Measurements from ENCODE around the gene CCNA1.

The CCNA1 gene

GRCh38 chr13:36420437-36420891 is 11.8 kb upstream of the CCNA1 start:
- no peak overlapping the region for H3K4me3 ChIP-seq (ENCODE audit: insufficient read depth, low read length, poor library complexity, severe bottlenecking)
- H2AFZ ChIP-seq (ENCODE audit: low read depth, low read length, severe bottlenecking): no peak overlapping the region
- no peak overlapping the region for H3K4me2 ChIP-seq (ENCODE audit: low read depth, low read length, poor library complexity, severe bottlenecking)
- H3K9me2 ChIP-seq (replicated peaks; ENCODE audit: insufficient read depth, low read length): no peaks in the 10 kb centered on the region
- no peaks in the 10 kb centered on the region for H3K9me3 ChIP-seq (ENCODE audit: insufficient read depth, low read length)
- no peak overlapping the region for H3K27ac ChIP-seq (ENCODE audit: low read depth, low read length)
- H4K20me1 ChIP-seq (ENCODE audit: low read depth, low read length): no peaks in the 10 kb centered on the region
- H3K36me3 ChIP-seq (ENCODE audit: low read length): no peaks in the 10 kb centered on the region
- TF ChIP-seq EZH2phosphoT487 (conservative IDR thresholded peaks at IDR 0.05; ENCODE audit: low read length) (no peak), CTCF (IDR thresholded peaks at IDR 0.05; ENCODE audit: insufficient read depth, low read length, poor library complexity, severe bottlenecking) (peak; percentile 87)
- H3F3A ChIP-seq (ENCODE audit: insufficient read depth): no peaks in the 10 kb centered on the region
- H3K9ac ChIP-seq (ENCODE audit: low read length): no peak overlapping the region
- H3K27me3 ChIP-seq (ENCODE audit: low read length): no peaks in the 10 kb centered on the region
- no peaks in the 10 kb centered on the region for H3K79me2 ChIP-seq (ENCODE audit: insufficient read depth, low read length)

GRCh38 chr13:36421447-36421846 is 10.8 kb upstream of the CCNA1 start:
- Histone ChIP-seq H3K36me3 (ENCODE audit: low read length) (no peaks in the 10 kb centered on the region), H3F3A (ENCODE audit: insufficient read depth) (no peaks in the 10 kb centered on the region), H3K27me3 (ENCODE audit: low read length) (no peaks in the 10 kb centered on the region), H3K9me3 (ENCODE audit: insufficient read depth, low read length) (no peaks in the 10 kb centered on the region), H3K4me2 (ENCODE audit: low read depth, low read length, poor library complexity, severe bottlenecking) (no peak overlapping the region), H4K20me1 (ENCODE audit: low read depth, low read length) (no peaks in the 10 kb centered on the region), H3K79me2 (ENCODE audit: insufficient read depth, low read length) (no peaks in the 10 kb centered on the region), H2AFZ (ENCODE audit: low read depth, low read length, severe bottlenecking) (no peak overlapping the region), H3K4me3 (ENCODE audit: insufficient read depth, low read length, poor library complexity, severe bottlenecking) (no peak overlapping the region), H3K9me2 (replicated peaks; ENCODE audit: insufficient read depth, low read length) (no peaks in the 10 kb centered on the region), H3K27ac (ENCODE audit: low read depth, low read length) (no peak overlapping the region), H3K9ac (ENCODE audit: low read length) (no peak overlapping the region)
- no peak for TF ChIP-seq EZH2phosphoT487 (conservative IDR thresholded peaks at IDR 0.05; ENCODE audit: low read length)
- no peak for TF ChIP-seq CTCF (IDR thresholded peaks at IDR 0.05; ENCODE audit: insufficient read depth, low read length, poor library complexity, severe bottlenecking)

- TF ChIP-seq CTCF (IDR thresholded peaks at IDR 0.05; ENCODE audit: insufficient read depth, low read length, poor library complexity, severe bottlenecking) (no peak), EZH2phosphoT487 (conservative IDR thresholded peaks at IDR 0.05; ENCODE audit: low read length) (no peak)
- H4K20me1 ChIP-seq (ENCODE audit: low read depth, low read length): no peaks in the 10 kb centered on the region
- H3K9me2 ChIP-seq (replicated peaks; ENCODE audit: insufficient read depth, low read length): no peaks in the 10 kb centered on the region
- no peak overlapping the region for H3K27ac ChIP-seq (ENCODE audit: low read depth, low read length)
- no peaks in the 10 kb centered on the region for H3K27me3 ChIP-seq (ENCODE audit: low read length)
- no peaks in the 10 kb centered on the region for H3F3A ChIP-seq (ENCODE audit: insufficient read depth)
- H3K9me3 ChIP-seq (ENCODE audit: insufficient read depth, low read length): no peaks in the 10 kb centered on the region
- H3K79me2 ChIP-seq (ENCODE audit: insufficient read depth, low read length): no peaks in the 10 kb centered on the region
- H2AFZ ChIP-seq (ENCODE audit: low read depth, low read length, severe bottlenecking): no peak overlapping the region
- no peaks in the 10 kb centered on the region for H3K36me3 ChIP-seq (ENCODE audit: low read length)
- no peak overlapping the region for H3K9ac ChIP-seq (ENCODE audit: low read length)
- H3K4me3 ChIP-seq (ENCODE audit: insufficient read depth, low read length, poor library complexity, severe bottlenecking): no peak overlapping the region
- H3K4me2 ChIP-seq (ENCODE audit: low read depth, low read length, poor library complexity, severe bottlenecking): no peak overlapping the region
Measured at GRCh38 chr13:36428086-36428485, 4.2 kb upstream of the CCNA1 start.

All from SU-DHL-6 (cell line).